Right ventricle myocardium inferior (tissue), 1 donor: ENCODE measurements around the gene BLOC1S3. TPM values are rescaled to one million over a fixed set of nuclear protein-coding genes. Genes with fewer than 3 reads are reported as not detected.

ENCODE experiments used
- ATAC-seq: fragments of 200-7000 bp; cut with Tn5 transposase; one replicate; pipeline ENCODE4 v1.9.1; 2020; ENCODE audit warnings: mild to moderate bottlenecking, moderate library complexity
- DNase-seq: peaks from one replicate; pipeline ENCODE4 v3.0.0; 2021; ENCODE audit errors: missing footprints
- intact Hi-C: fragments of 100-400 bp; cut with DNase I; formaldehyde crosslinking; loops from one replicate; pipeline ENCODE4 v1.11.0; 2022
- total RNA-seq: library from RNA; stranded (reverse); fragmentation: NEBNext Ultra II Directional; extraction: Animal tissue kit (Norgen Biotek cat#: 25700); gene quantifications from one replicate; pipeline ENCODE4 v1.2.1, GENCODE V29; 2021
- donor health status: DM: no; HTN: yes; CAD: no; lungs with severe emphysema.

Gene BLOC1S3
- total RNA-seq, 1 donor from 2014 or later = 5.2 TPM

- ATAC-seq = no peak
- DNase-seq = no peak
- intact Hi-C loops = no loop called here
Observed at GRCh38 chr19:45145270-45146189, 33.1 kb upstream of the BLOC1S3 start.

DNA sequence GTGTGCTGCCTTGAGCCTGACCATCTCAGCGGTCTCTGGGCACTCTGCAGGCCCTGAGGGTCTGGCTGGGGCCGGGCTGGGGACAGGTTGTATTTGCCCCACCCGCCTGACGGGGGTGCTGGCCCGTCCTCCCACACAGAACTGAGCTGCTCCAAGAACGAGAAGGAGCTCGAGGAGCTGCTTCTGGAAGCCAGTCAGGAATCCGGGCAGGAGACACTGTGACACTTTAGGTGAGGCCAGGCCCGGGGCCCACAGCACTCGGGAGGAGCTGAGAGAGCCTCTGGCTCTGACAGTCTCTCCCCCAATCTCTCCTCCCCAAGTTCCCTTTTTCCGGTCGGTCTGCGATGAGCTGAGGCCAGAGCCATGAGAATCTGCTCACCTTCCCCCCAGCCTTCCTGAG lies 32.3 kb upstream of the BLOC1S3 start:
- intact Hi-C loops = no loop called here
- DNase-seq (no peak), ATAC-seq (no peak)

DNA sequence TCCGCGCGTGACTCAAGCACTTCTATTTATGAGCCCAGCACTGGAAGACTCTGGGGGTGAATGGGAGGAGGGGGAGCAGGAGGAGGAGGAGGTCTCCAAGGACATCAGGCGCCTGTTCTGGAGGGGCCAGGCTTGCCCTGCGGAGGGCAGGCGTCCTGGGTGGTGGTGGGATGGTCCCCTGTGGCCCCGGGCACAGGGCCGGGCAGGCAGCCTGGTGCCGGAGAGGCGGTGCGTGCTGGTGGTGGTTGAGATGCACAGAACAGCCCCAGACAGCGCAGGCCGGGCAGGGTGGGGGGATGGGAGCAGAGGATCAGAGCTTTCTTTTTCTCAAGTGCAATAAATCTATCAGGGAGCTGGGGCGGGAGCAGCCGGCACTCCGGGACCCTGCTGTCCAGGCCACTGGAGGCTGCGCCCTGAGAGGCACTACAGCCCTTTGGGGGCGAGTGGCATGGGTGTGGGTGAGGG lies 31.8 kb upstream of the BLOC1S3 start:
- intact Hi-C loops = no loop called here
- ATAC-seq (no peak), DNase-seq (no peak)

DNA sequence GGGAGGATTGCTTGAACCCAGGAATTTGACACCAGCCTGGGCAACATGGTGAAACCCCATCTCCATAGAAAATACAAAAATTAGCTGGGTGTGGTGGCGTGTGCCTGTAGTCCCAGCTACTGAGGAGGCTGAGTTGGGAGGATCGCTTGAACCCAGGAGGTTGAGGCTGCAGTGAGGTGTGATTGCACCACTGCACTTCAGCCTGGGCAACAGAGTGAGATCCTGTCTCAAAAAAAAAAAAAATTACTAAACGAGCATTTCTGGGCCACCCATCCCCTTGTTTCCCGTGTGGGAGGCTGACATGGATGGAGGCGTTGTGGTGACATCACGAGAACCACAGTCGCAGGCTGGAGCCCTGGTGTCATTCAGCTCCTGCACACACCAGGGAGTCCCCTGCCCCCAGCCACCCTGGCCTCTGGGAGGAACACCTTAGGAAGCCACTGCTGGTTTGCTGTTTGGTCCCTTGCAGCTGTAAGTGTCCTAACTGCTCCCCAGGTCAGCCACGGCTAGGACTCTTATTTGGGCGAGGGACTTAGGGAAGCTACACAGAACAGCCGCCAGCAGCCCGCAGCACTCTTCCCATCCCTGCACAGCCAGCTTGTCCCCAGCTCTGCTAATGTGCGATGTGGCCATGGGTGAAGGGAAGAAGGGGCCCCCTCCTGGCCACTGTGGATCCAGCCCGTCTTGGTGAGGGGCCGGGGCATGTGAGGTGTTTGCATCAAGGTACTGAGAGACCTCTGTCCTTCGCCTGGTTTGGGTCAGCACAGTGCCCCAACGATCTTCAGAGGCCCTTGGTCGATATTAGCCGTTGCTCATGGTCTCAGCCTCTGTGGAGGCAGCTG lies 30.5 kb upstream of the BLOC1S3 start:
- no peak for DNase-seq
- no peak for ATAC-seq

DNA sequence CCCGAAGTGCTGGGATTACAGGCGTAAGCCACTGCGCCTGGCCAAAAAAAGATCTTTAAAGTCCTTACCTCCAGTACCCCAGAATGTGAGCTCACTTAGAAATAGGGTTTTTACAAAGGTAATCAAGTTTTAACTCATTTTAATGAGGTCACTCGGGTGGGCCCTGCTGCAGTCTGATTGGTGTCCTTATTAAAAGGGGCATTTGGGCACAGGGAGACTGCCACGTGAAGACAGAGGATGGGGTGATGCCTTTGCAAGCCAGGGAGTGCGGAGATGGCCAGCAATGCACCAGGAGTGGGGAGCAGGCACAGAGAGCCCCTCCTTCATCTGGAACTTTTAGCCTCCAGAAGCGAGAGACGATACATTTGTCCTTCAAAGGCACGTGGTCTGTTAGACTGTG lies 29.5 kb upstream of the BLOC1S3 start:
- intact Hi-C loops = no loop called here
- no peak for DNase-seq
- ATAC-seq = no peak

More for the DNA sequence above, 30.5 kb upstream of the BLOC1S3 start:
- intact Hi-C loops = no loop called here

GRCh38 chr19:45150180-45150579 lies 28.4 kb upstream of the BLOC1S3 start:
- intact Hi-C loops = no loop called here
- DNase-seq (peak; percentile 21), ATAC-seq (no peak)

DNA sequence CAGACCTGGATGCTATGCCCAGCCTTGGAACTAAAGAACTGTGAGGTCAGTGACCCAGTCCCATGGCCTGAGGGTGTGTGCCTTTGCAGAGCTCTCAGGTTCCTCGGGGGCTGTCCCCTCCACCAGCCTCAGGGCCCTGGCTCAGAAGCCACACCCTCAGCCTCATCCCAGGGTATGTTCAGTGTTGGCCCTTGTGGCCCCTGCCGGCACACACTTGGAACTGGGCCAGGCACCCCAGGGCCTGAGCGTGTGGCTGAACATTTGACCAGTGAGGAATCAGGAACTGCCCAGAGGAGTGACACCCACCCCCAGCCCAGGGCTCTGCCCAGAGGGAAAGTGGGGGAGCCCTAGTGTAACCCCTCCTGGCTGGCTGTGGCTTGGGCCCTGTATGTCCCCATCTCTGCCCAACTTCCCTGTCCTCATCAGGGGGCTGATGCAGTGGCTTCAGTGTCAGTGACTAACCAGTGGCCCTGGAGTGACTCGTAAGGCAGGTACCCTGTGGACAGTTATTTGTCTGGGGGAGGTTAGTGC lies 27.8 kb upstream of the BLOC1S3 start:
- peak; percentile 37 for DNase-seq
- ATAC-seq = no peak
- intact Hi-C loops = no loop called here

- intact Hi-C loops = no loop called here
- ATAC-seq (no peak), DNase-seq (peak; percentile 9)
Observed at GRCh38 chr19:45151320-45151719, 27.3 kb upstream of the BLOC1S3 start.

DNA sequence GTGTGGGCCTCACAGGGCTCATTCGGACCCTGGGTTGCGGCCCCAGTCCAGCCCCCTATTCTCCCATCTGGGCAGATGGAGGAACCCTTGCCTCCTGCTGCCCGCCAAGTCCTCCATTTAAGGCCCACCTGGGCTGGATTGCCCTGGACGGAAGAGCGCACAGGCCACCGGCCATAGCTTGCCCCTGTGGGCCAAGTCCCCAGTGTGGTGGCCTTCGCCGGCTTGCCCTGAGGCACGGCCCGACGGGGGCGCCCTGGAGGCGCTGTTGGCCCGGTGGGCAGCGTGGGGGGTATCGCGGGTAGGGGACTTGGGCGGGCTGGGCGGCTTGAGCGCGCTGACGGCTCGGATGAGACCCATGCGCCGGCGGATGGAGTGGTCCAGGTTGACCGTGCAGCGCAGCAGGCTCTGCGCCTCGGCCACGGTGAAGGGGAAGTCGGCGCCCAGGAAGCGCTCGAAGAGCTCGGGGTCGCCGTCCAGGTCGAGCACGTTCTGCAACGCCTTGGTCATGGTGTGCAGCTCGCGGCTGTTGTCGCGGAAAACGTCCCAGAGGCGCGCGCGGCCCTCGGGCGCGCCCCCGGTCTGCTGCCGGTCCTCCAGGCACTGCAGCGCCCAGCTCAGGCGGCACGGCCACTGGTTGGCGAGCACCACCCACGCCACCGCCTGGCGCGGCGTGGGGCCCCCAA lies 26.6 kb upstream of the BLOC1S3 start:
- peak; percentile 31 for DNase-seq
- ATAC-seq = no peak
- intact Hi-C loops = no loop called here

- ATAC-seq = peak; percentile 47
- intact Hi-C loops = no loop called here
- DNase-seq = no peak
Observed at GRCh38 chr19:45152504-45153338, 25.9 kb upstream of the BLOC1S3 start.

DNA sequence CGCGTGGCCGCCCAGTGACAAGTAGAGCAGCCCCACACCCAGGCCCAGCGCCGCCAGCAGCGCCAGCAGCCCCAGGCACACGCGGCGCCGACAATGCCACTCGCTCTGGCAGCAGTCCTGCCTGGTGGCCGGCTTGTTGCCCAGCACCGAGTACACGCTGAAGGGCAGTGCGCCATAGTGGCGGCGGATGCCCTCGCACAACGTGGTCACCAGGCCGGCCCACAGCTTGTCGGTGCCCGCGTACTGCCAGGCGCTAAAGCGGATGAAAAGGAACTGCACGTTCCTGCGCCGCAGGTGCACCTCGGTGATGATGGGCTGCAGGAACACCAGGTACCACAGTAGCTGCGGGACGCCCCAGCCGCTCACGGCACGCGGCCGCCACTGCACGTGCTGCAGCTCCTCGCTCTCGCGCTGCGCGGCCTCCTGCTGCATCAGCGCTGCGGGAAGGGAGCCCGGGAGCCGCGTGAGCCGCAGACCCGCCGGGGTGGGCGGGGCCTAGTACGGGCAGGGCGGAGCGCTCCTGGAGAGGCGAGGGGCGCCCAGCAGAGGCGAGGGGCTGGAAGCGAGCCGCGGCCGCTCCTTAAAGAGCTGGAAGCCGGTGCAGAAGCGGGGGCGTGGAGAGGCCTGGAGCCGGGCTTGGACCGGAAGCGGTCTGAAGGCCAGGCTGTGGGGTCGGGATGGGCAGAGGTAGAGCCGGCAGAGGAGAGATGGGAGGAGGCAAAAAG lies 25.1 kb upstream of the BLOC1S3 start:
- peak; percentile 60 for ATAC-seq
- DNase-seq = no peak
- intact Hi-C loops = no loop called here

DNA sequence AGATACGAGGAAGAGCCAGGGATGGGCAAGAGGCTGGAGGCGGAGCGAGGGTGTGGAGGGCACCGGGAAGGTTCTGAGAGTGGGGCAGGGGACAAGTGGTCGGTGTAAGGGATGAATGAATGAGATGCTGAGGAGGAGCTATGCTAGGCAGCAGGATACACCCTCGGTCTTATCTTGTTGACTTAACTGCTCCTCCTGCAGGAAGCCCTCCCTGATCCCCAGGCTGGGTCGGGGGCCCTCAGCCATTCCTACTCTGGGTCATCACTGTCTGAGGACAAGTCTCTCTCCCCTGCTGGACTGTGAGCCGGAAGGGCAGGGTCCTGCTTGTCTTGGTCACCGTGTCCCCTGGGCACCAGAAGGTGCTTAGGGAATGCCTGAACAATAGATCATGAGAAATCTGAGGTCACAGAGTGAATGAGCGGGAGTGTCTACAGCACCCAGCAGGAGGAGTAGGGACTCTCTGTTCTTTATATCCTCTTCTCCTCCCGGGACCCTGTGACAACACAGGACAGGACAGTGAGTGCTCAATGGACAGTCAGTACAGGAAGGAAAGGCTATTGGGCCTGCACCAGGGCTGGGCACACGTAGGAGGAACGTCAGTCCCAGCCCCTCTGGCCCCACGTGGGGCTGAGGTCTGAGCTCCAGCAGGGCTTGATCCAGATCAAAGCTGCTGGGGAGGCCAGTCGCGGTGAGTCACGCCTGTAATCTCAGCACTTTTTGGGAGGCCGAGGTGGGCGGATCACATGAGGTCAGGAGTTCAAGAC lies 24.3 kb upstream of the BLOC1S3 start:
- DNase-seq (peak; percentile 49), ATAC-seq (no peak)
- intact Hi-C loops = no loop called here

DNA sequence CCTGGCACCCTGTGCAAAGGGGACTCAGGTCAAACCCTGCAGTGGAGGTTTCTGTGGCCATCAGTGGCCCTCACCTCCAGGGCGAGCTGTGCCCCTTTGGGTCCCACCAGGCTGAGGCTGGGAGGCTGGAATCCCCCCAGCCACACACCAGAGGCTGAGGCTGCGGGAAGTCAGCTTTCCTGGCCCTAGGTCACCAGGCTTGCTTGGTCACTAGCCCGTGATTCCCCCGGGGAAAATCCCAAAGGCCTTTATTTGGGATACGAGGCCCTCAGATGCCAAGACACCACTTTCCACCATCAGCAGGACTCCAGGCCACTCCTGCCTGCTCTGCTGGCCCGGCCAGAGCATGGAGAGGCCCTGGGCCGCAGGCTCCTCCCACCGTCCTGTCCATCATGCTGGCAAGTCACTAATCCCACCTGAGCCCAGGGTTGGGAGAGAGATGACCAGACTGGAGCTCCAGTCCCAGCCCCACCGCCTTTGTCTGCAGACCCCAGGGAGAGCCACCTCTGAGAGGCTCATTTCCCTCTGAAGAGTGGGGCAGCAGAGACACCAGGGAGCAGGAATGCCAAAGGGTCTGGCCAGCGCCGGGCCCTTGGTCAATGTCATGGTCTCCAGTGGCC lies 22.5 kb upstream of the BLOC1S3 start:
- no peak for ATAC-seq
- intact Hi-C loops = no loop called here

GRCh38 chr19:45156751-45157150 lies 21.8 kb upstream of the BLOC1S3 start:
- intact Hi-C loops = no loop called here
- ATAC-seq (no peak), DNase-seq (peak; percentile 5)

More for the DNA sequence above, 22.5 kb upstream of the BLOC1S3 start:
- DNase-seq = peak; percentile 52

DNA sequence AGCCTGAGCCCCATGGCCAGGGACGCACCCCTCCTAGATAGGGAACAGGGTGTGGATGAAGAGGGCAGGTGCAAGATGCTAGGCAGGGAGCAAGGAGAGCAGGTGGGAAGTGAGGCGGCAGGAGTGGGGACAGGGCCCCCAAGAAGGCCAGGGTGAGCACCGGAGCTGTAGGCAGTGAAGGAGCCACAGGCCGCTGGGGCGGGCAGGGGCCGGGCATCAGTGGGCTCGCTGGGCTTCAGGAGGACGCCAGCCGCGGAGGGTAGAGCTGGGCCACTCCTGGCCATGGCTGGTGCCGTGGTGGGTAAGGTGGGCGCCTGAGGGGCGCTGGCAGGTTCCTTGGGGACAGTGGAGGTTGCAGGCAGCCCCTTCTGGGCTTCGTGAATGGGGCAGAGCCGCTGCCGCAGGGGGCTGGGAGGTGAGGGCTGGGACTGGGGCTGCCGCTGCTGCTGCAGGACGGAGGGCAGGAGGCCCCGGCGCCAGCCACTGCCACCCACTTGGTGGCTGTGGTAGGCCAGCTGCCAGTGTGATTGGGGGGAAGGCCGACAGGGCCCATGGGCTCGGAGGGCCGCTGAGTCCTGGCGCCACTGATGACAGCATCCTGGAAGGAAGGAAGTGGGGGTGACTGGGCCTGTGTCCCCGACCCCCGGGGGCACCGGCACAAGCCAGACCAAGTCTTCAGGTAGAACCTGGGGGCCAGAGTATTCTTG lies 19.9 kb upstream of the BLOC1S3 start:
- intact Hi-C loops = no loop called here
- DNase-seq (peak; percentile 37), ATAC-seq (no peak)
